ENCODE measurements around the gene DMRTA2. TPM values are rescaled to one million over a fixed set of nuclear protein-coding genes. Genes with fewer than 3 reads are reported as not detected.

Gene DMRTA2
- total and polyA plus RNA-seq, 2 donors (not counting 3 experiments of a cell fraction or from before 2014, with no cell fraction given) = not detected

- Histone ChIP-seq H3K4me1 (ENCODE audit: control insufficient read depth, extremely low read depth, insufficient read depth, low read length) (no peaks in the 10 kb centered on the region), H3K79me2 (ENCODE audit: control insufficient read depth, insufficient read depth, low read length) (no peaks in the 10 kb centered on the region), H2AFZ (ENCODE audit: low read depth, low read length) (no peak overlapping the region), H3K9me3 (replicated peaks; ENCODE audit: control insufficient read depth, insufficient read depth, low read length) (no peaks in the 10 kb centered on the region), H3K9ac (replicated peaks; ENCODE audit: extremely low read depth, insufficient read depth, low read length) (no peak overlapping the region), H3K27me3 (ENCODE audit: control insufficient read depth in 2 of 2, insufficient read depth in 2 of 2, low read length in 2 of 2) (no peaks in the 10 kb centered on the region), H3K9me1 (replicated peaks; ENCODE audit: control insufficient read depth, extremely low read depth, insufficient read depth, low read length) (no peaks in the 10 kb centered on the region), H3K4me2 (ENCODE audit: insufficient read depth, low read length) (no peak overlapping the region), H3K4me3 (replicated peaks in 1 of 3; ENCODE audit: insufficient read depth in 1 of 3, low read depth in 1 of 3, low read length in 3 of 3) (no peak overlapping the region), H3K27ac (ENCODE audit: insufficient read depth, low read depth, low read length) (no peak overlapping the region), H3K36me3 (ENCODE audit: control insufficient read depth in 2 of 2, extremely low read depth in 1 of 2, insufficient read depth in 2 of 2, low read length in 2 of 2) (no peaks in the 10 kb centered on the region), H4K20me1 (replicated peaks; ENCODE audit: control insufficient read depth, extremely low read depth, insufficient read depth, low read length) (no peaks in the 10 kb centered on the region)
- FAIRE-seq = no peak
- no peak for TF ChIP-seq MYC (IDR thresholded peaks at IDR 0.05; ENCODE audit: low read depth, low read length)
- no peak for TF ChIP-seq EZH2 (IDR thresholded peaks at IDR 0.05; ENCODE audit: borderline replicate concordance, low read depth, low read length, severe bottlenecking)
- no peak for TF ChIP-seq FOS (IDR thresholded peaks at IDR 0.05; ENCODE audit: borderline replicate concordance, insufficient read depth, low read length)
- TF ChIP-seq MAX (IDR thresholded peaks at IDR 0.05; ENCODE audit: insufficient read depth, insufficient read length) = no peak
- no peak for TF ChIP-seq JUN (IDR thresholded peaks at IDR 0.05; ENCODE audit: borderline replicate concordance, insufficient read depth, insufficient read length, low read depth)
- no peak for TF ChIP-seq GATA2 (IDR thresholded peaks at IDR 0.05; ENCODE audit: insufficient read depth, insufficient read length, low read depth, low read length)
- no peak for TF ChIP-seq CTCF (IDR thresholded peaks at IDR 0.05; ENCODE audit: extremely low read depth in 1 of 2, insufficient read depth in 1 of 2, low read depth in 1 of 2, low read length in 2 of 2)
- TF ChIP-seq POLR2AphosphoS5 (IDR thresholded peaks at IDR 0.05; ENCODE audit: insufficient read depth, low read depth, low read length) = no peak
- TF ChIP-seq POLR2A (IDR thresholded peaks at IDR 0.05; ENCODE audit: low read depth, low read length) = no peak
- no peak for DNase-seq (ENCODE audit: low read depth, low spot score)
- CTCF ChIA-PET = no interaction called here
- intact Hi-C loops (cut with micrococcal nuclease) (no loop called here), dilution Hi-C loops (cut with MboI; ENCODE audit: extremely low pct_ligation_motif_present, low sequenced_read_pairs) (no loop called here)
- BruUV-seq (replicated peaks) = no TSS peak
- POLR2A ChIA-PET = interaction anchor here (0.6 kb wide), 1 partner anchor 39 kb away, joined by 5 read pairs; no protein-coding TSS in a partner anchor
Observed at GRCh38 chr1:50458507-50458906, 35.3 kb upstream of the DMRTA2 start.

Measured in endothelial cell of umbilical vein (primary cell).